Measurements from ENCODE around the gene SLC44A5.

The SLC44A5 gene

GRCh38 chr1:75174031-75174760 lies 436.7 kb downstream of the SLC44A5 start:
- DNase-seq (ENCODE audit: low read depth), result no peak

- DNase-seq (ENCODE audit: low read depth), result no peak
Measured at GRCh38 chr1:75172556-75172955, 438.4 kb downstream of the SLC44A5 start.

- DNase-seq (ENCODE audit: low read depth), result no peak
Measured at GRCh38 chr1:75171876-75172275, 439.0 kb downstream of the SLC44A5 start.

- no peak for DNase-seq (ENCODE audit: low read depth)
Measured at GRCh38 chr1:75170981-75171380, 439.9 kb downstream of the SLC44A5 start.

GRCh38 chr1:75170011-75170410 lies 440.9 kb downstream of the SLC44A5 start:
- no peak for DNase-seq (ENCODE audit: low read depth)

GRCh38 chr1:75166821-75167220 lies 444.1 kb downstream of the SLC44A5 start:
- DNase-seq (ENCODE audit: low read depth), result no peak

GRCh38 chr1:75165264-75165663 lies 445.6 kb downstream of the SLC44A5 start:
- DNase-seq (ENCODE audit: low read depth), result no peak

- no peak for DNase-seq (ENCODE audit: low read depth)
Measured at GRCh38 chr1:75159154-75159553, 451.8 kb downstream of the SLC44A5 start.
